ENCODE data around the gene POLR2E.
"Not testable (repeated sequence)": the region's sequence is repeated elsewhere in the genome, so short reads cannot be mapped to it uniquely, and the experiment has no call there.

GRCh38 chr19:1114728-1115127 lies 19.6 kb upstream of the POLR2E start:
- TF ChIP-seq, protein P1, sequence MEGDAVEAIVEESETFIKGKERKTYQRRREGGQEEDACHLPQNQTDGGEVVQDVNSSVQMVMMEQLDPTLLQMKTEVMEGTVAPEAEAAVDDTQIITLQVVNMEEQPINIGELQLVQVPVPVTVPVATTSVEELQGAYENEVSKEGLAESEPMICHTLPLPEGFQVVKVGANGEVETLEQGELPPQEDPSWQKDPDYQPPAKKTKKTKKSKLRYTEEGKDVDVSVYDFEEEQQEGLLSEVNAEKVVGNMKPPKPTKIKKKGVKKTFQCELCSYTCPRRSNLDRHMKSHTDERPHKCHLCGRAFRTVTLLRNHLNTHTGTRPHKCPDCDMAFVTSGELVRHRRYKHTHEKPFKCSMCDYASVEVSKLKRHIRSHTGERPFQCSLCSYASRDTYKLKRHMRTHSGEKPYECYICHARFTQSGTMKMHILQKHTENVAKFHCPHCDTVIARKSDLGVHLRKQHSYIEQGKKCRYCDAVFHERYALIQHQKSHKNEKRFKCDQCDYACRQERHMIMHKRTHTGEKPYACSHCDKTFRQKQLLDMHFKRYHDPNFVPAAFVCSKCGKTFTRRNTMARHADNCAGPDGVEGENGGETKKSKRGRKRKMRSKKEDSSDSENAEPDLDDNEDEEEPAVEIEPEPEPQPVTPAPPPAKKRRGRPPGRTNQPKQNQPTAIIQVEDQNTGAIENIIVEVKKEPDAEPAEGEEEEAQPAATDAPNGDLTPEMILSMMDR (IDR thresholded peaks at IDR 0.05) = not testable (repeated sequence)
- TF ChIP-seq EP300, POLR2AphosphoS5 (IDR thresholded peaks at IDR 0.05): not testable (repeated sequence)
